K562 (cell line): Measurements from ENCODE around the gene CPEB1. TPM values are rescaled to one million over a fixed set of nuclear protein-coding genes. Genes with fewer than 3 reads are reported as not detected.

Source experiments
- ARID3B ChIP-seq: fragments of 250-450 bp; sonication (Bioruptor Pico); IDR thresholded peaks from 2 replicates; pipeline ENCODE4 v1.4.0; 2020; ENCODE audit warnings: borderline replicate concordance
- CTBP1 ChIP-seq: fragments of 450-650 bp; IDR thresholded peaks from 2 replicates; pipeline ENCODE4 v1.6.1; 2016; ENCODE audit warnings: borderline replicate concordance
- DACH1 ChIP-seq: fragments of 450-650 bp; IDR thresholded peaks from 2 replicates; pipeline ENCODE4 v1.6.1; 2018; ENCODE audit not compliant: partially characterized antibody
- DMBX1 ChIP-seq: fragments of 250-450 bp; sonication (Bioruptor Pico); IDR thresholded peaks from 2 replicates; pipeline ENCODE4 v1.8.0; 2022; ENCODE audit warnings: inconsistent platforms, mild to moderate bottlenecking, moderate library complexity, borderline replicate concordance
- GTF2F1 ChIP-seq: IDR thresholded peaks from 2 replicates; pipeline ENCODE4 v1.6.1; 2011; ENCODE audit warnings: low read depth, low read length, improper control_type of control experiment
- HDAC6 ChIP-seq: IDR thresholded peaks from 2 replicates; pipeline ENCODE4 v1.6.1; 2012; ENCODE audit warnings: low read depth, mild to moderate bottlenecking, control low read depth, inconsistent platforms, low read length, moderate library complexity
- HNRNPH1 ChIP-seq: fragments of 200-400 bp; formaldehyde crosslinking; optimal IDR thresholded peaks from 2 replicates; pipeline ENCODE3; 2017; ENCODE audit warnings: low read depth, mild to moderate bottlenecking, low read length, moderate library complexity
- HNRNPK ChIP-seq: fragments of 200-400 bp; formaldehyde crosslinking; IDR thresholded peaks from one replicate; pipeline ENCODE4 v1.6.1; 2018; ENCODE audit warnings: mild to moderate bottlenecking, low read depth, low read length; ENCODE audit not compliant: poor library complexity, severe bottlenecking
- ID3 ChIP-seq, 2 experiments: fragments of 250-450 bp in 1 of 2; fragments of 450-650 bp in 1 of 2; sonication (Bioruptor Pico) in 1 of 2; IDR thresholded peaks; 2 replicates each; pipeline versions ENCODE4 v1.6.1 to v1.8.0; 2016 to 2021; ENCODE audit warnings: mild to moderate bottlenecking in 2 of 2, moderate library complexity in 2 of 2, missing compliant biosample characterization in 1 of 2, missing genetic modification characterization in 1 of 2
- MAFF ChIP-seq: IDR thresholded peaks from 2 replicates; pipeline ENCODE4 v1.6.1; 2012; ENCODE audit warnings: low read length, improper control_type of control experiment
- MECOM ChIP-seq: fragments of 250-450 bp; sonication (Bioruptor Pico); IDR thresholded peaks from 2 replicates; pipeline ENCODE4 v1.8.0; 2022; ENCODE audit warnings: inconsistent platforms
- NCOA6 ChIP-seq: fragments of 450-650 bp; IDR thresholded peaks from 2 replicates; pipeline ENCODE4 v1.6.1; 2017; ENCODE audit warnings: mild to moderate bottlenecking
- NR3C1 ChIP-seq: sonication (generic); formaldehyde crosslinking; IDR thresholded peaks from 2 replicates; pipeline ENCODE4 v1.8.1; 2022; ENCODE audit warnings: missing genetic modification reagents
- PPARD ChIP-seq: fragments of 250-450 bp; sonication (Bioruptor Pico); IDR thresholded peaks from 2 replicates; pipeline ENCODE4 v1.8.0; 2022; ENCODE audit warnings: inconsistent platforms, mild to moderate bottlenecking, moderate library complexity
- PYGO2 ChIP-seq: fragments of 450-650 bp; IDR thresholded peaks from 2 replicates; pipeline ENCODE4 v1.6.1; 2016; ENCODE audit warnings: mild to moderate bottlenecking, missing genetic modification characterization, moderate library complexity, missing compliant biosample characterization
- SMAD4 ChIP-seq: fragments of 250-450 bp; sonication (Bioruptor Pico); conservative IDR thresholded peaks from 2 replicates; pipeline ENCODE4 v1.8.0; 2021; ENCODE audit warnings: inconsistent platforms, mild to moderate bottlenecking, moderate library complexity
- SREBF2 ChIP-seq: sonication (generic); formaldehyde crosslinking; IDR thresholded peaks from 2 replicates; pipeline ENCODE4 v1.4.0; 2020; ENCODE audit warnings: mild to moderate bottlenecking, missing genetic modification reagents
- THRB ChIP-seq: fragments of 450-650 bp; formaldehyde crosslinking; conservative IDR thresholded peaks from 2 replicates; pipeline ENCODE4 v1.4.0; 2022; ENCODE audit warnings: mild to moderate bottlenecking, missing genetic modification characterization
- TRIM28 ChIP-seq: fragments of 450-650 bp; IDR thresholded peaks from 2 replicates; pipeline ENCODE4 v1.6.1; 2017
- TSC22D4 ChIP-seq: fragments of 450-650 bp; IDR thresholded peaks from 2 replicates; pipeline ENCODE4 v1.6.1; 2016; ENCODE audit warnings: missing genetic modification characterization, missing biosample characterization, control low read depth
- ZNF217 ChIP-seq: sonication (generic); formaldehyde crosslinking; IDR thresholded peaks from 2 replicates; pipeline ENCODE4 v1.8.0; 2022; ENCODE audit warnings: mild to moderate bottlenecking, missing genetic modification reagents
- ZNF316 ChIP-seq: fragments of 450-650 bp; IDR thresholded peaks from 2 replicates; pipeline ENCODE4 v1.6.1; 2016
- ZNF408 ChIP-seq: fragments of 250-450 bp; sonication (Bioruptor Pico); IDR thresholded peaks from 2 replicates; pipeline ENCODE4 v1.4.0; 2020; ENCODE audit warnings: low read depth, mild to moderate bottlenecking, moderate library complexity
- ZNF561 ChIP-seq: fragments of 450-650 bp; formaldehyde crosslinking; conservative IDR thresholded peaks from 2 replicates; pipeline ENCODE4 v1.4.0; 2020; ENCODE audit warnings: mild to moderate bottlenecking, moderate library complexity
- ZNF740 ChIP-seq, 3 experiments: fragments of 200-800 bp in 1 of 3; sonication (Bioruptor generic) in 1 of 3; sonication (generic) in 1 of 3; formaldehyde crosslinking in 1 of 3; IDR thresholded peaks; 2 replicates each; pipeline versions ENCODE4 v1.6.1 to v1.8.0; 2016 to 2022; ENCODE audit warnings: mild to moderate bottlenecking in 2 of 3, missing compliant biosample characterization in 2 of 3, missing genetic modification characterization in 2 of 3, missing genetic modification reagents in 1 of 3
- ZZZ3 ChIP-seq: fragments of 450-650 bp; IDR thresholded peaks from 2 replicates; pipeline ENCODE4 v1.6.1; 2016; ENCODE audit warnings: antibody characterized with exemption, mild to moderate bottlenecking, moderate library complexity
- polyA plus RNA-seq, 8 experiments: library from polyadenylated mRNA; depleted of rRNA in 4 of 8; stranded (reverse) in 5 of 8; unstranded in 3 of 8; fragments of >200 nt; fragmentation: Nextera tagmentation in 2 of 8; fragmentation: Illumina TruSeq in 1 of 8; extraction: Ambion mirVana in 2 of 8; extraction: Trizol in 1 of 8; gene quantifications; 2 replicates each; pipeline versions ENCODE4 v1.2.1 to v1.2.3, GENCODE V29; 2011 to 2014; ENCODE audit warnings: inconsistent platforms in 1 of 8, missing spikeins in 1 of 8
- total RNA-seq, 7 experiments: library from RNA; depleted of rRNA in 6 of 7; stranded (reverse); fragments of >200 nt in 6 of 7; fragmentation: Illumina TruSeq in 2 of 7; extraction: Trizol in 2 of 7; gene quantifications; 2 replicates each; pipeline versions ENCODE4 v1.2.1 to v1.2.3, GENCODE V29; 2011 to 2021; ENCODE audit warnings: low replicate concordance in 1 of 7
- TF ChIP-seq, protein P1 (sequence below): fragments of 250-450 bp; sonication (Bioruptor Pico); IDR thresholded peaks from 2 replicates; pipeline ENCODE4 v1.5.0; 2021

Gene CPEB1
- total and polyA plus RNA-seq, 9 of the 15 experiments (the other 6 are each of a cell fraction or from before 2014, with no cell fraction given): 2.2 to 13.4 (median 9.7) TPM

- TF ChIP-seq CTBP1 (peak; percentile 92), ZNF217 (no peak), NR3C1 (CRISPR knock-in tag) (no peak), ZNF316 (no peak), HNRNPK (no peak), ZNF740 (CRISPR knock-in tag; IDR thresholded peaks at IDR 0.05) (no peak), ZNF740 (tag; IDR thresholded peaks at IDR 0.05) (no peak), NCOA6 (no peak), ZNF408 (CRISPR knock-in tag) (no peak), PYGO2 (tag) (no peak), PPARD (no peak), ARID3B (no peak), GTF2F1 (no peak), MECOM (CRISPR knock-in tag) (0 out of 2 replicates have a peak, but pooled peaks have one; percentile 38), DMBX1 (CRISPR knock-in tag) (no peak), ZZZ3 (no peak), ID3 (CRISPR knock-in tag; IDR thresholded peaks at IDR 0.05) (no peak), ID3 (tag; IDR thresholded peaks at IDR 0.05) (no peak), HNRNPH1 (no peak), THRB (CRISPR knock-in tag) (no peak), MAFF (no peak), SMAD4 (CRISPR knock-in tag) (no peak), HDAC6 (no peak), DACH1 (no peak), ZNF561 (CRISPR knock-in tag) (no peak), TRIM28 (no peak), SREBF2 (CRISPR knock-in tag) (no peak), TSC22D4 (tag) (no peak)
- TF ChIP-seq, protein P1, sequence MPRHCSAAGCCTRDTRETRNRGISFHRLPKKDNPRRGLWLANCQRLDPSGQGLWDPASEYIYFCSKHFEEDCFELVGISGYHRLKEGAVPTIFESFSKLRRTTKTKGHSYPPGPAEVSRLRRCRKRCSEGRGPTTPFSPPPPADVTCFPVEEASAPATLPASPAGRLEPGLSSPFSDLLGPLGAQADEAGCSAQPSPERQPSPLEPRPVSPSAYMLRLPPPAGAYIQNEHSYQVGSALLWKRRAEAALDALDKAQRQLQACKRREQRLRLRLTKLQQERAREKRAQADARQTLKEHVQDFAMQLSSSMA: no peak
These were observed 11.4 kb downstream of the CPEB1 start (continued) for GRCh38 chr15:82635798-82636197.
